HepG2 (cell line): ENCODE results near the gene C11orf54. TPM values are rescaled to one million over a fixed set of nuclear protein-coding genes. Genes with fewer than 3 reads are reported as not detected.
A peak's percentile ranks its signal among the peaks of the same experiment; 100 is the strongest.

Experiments used
- AKAP8 ChIP-seq: sonication (generic); formaldehyde crosslinking; IDR thresholded peaks from 2 replicates; pipeline ENCODE4 v1.5.1; 2020; ENCODE audit warnings: mild to moderate bottlenecking, missing genetic modification reagents
- DDIT3 ChIP-seq: sonication (generic); formaldehyde crosslinking; IDR thresholded peaks from 2 replicates; pipeline ENCODE4 v1.4.0; 2020; ENCODE audit warnings: mild to moderate bottlenecking, missing genetic modification reagents
- HDAC2 ChIP-seq: sonication (generic); formaldehyde crosslinking; IDR thresholded peaks from 2 replicates; pipeline ENCODE4 v1.4.0; 2020; ENCODE audit warnings: missing genetic modification reagents
- STAT5B ChIP-seq: sonication (generic); formaldehyde crosslinking; IDR thresholded peaks from 2 replicates; pipeline ENCODE4 v1.4.0; 2020; ENCODE audit warnings: missing genetic modification reagents
- ZMYM2 ChIP-seq: sonication (generic); formaldehyde crosslinking; IDR thresholded peaks from 2 replicates; pipeline ENCODE4 v1.8.0; 2022; ENCODE audit warnings: mild to moderate bottlenecking, missing genetic modification reagents
- ZNF275 ChIP-seq: sonication (generic); formaldehyde crosslinking; IDR thresholded peaks from 2 replicates; pipeline ENCODE4 v1.8.0; 2022; ENCODE audit warnings: missing genetic modification reagents, mild to moderate bottlenecking, inconsistent platforms, borderline replicate concordance
- ZNF281 ChIP-seq: sonication (generic); formaldehyde crosslinking; IDR thresholded peaks from 2 replicates; pipeline ENCODE4 v1.4.0; 2020; ENCODE audit warnings: missing genetic modification reagents, borderline replicate concordance
- ZNF414 ChIP-seq: sonication (generic); formaldehyde crosslinking; IDR thresholded peaks from 2 replicates; pipeline ENCODE4 v1.5.0; 2020; ENCODE audit warnings: missing genetic modification reagents
- ZNF501 ChIP-seq: sonication (generic); formaldehyde crosslinking; IDR thresholded peaks from 2 replicates; pipeline ENCODE4 v1.5.1; 2020; ENCODE audit warnings: mild to moderate bottlenecking, moderate library complexity, missing genetic modification reagents
- ZNF512B ChIP-seq: sonication (generic); formaldehyde crosslinking; IDR thresholded peaks from 2 replicates; pipeline ENCODE4 v1.5.1; 2020; ENCODE audit warnings: missing genetic modification reagents, mild to moderate bottlenecking, borderline replicate concordance
- ZNF670 ChIP-seq: sonication (generic); formaldehyde crosslinking; IDR thresholded peaks from 2 replicates; pipeline ENCODE4 v1.8.0; 2022; ENCODE audit warnings: mild to moderate bottlenecking, missing genetic modification reagents, borderline replicate concordance
- ZNF687 ChIP-seq: sonication (generic); formaldehyde crosslinking; IDR thresholded peaks from 2 replicates; pipeline ENCODE4 v1.5.1; 2020; ENCODE audit warnings: mild to moderate bottlenecking, missing genetic modification reagents, moderate library complexity
- polyA plus RNA-seq, 8 experiments: library from polyadenylated mRNA; depleted of rRNA in 3 of 8; stranded (reverse) in 7 of 8; unstranded in 1 of 8; fragments of >200 nt; fragmentation: Illumina TruSeq in 4 of 8; extraction: Trizol in 4 of 8; gene quantifications; 2 replicates each; pipeline versions ENCODE4 v1.2.1 to v1.2.3, GENCODE V29; 2011 to 2016; ENCODE audit warnings: low read depth in 4 of 8, missing spikeins in 1 of 8, mixed read lengths in 1 of 8; ENCODE audit not compliant: insufficient read depth in 1 of 8
- total RNA-seq, 5 experiments: library from RNA; depleted of rRNA; stranded (reverse); fragments of >200 nt; fragmentation: Illumina TruSeq; extraction: Trizol; gene quantifications; 2 replicates each; pipeline ENCODE4 v1.2.3, GENCODE V29; 2016; ENCODE audit warnings: low read depth in 1 of 5

Gene C11orf54
- total and polyA plus RNA-seq, 2 of the 13 experiments (the other 11 are each of a cell fraction or from before 2014, with no cell fraction given): 42.7 to 50.1 TPM

- TF ChIP-seq ZNF281 (CRISPR knock-in tag) (peak; percentile 65; the same call in 1 of the 2 replicates), ZNF670 (no peak), ZNF687 (CRISPR knock-in tag) (peak; percentile 88), ZNF501 (peak; percentile 83), ZNF275 (CRISPR knock-in tag) (peak; percentile 80; the same call in 1 of the 2 replicates), STAT5B (CRISPR knock-in tag) (no peak), ZMYM2 (CRISPR knock-in tag) (peak; percentile 77), ZNF512B (no peak), DDIT3 (no peak), ZNF414 (peak; percentile 87; the same call in 1 of the 2 replicates), HDAC2 (CRISPR knock-in tag) (peak; percentile 64), AKAP8 (CRISPR knock-in tag) (0 out of 2 replicates have a peak, but pooled peaks have one; percentile 15)
These were observed at the start of gene C11orf54, which contains the start of gene TAF1D (continued) for GRCh38 chr11:93741094-93741881.
